ENCODE data around the gene ZNF208.
"Not testable (repeated sequence)": the region's sequence is repeated elsewhere in the genome, so short reads cannot be mapped to it uniquely, and the experiment has no call there.

ZNF208 gene

GRCh38 chr19:21921691-21922180, 89.0 kb downstream of the ZNF208 start:
- Histone ChIP-seq H3K4me1 (ENCODE audit: control insufficient read depth, insufficient read depth, low read length) (no peaks in the 10 kb centered on the region), H3K4me2 (ENCODE audit: low read length) (no peak overlapping the region), H3K9me3 (replicated peaks; ENCODE audit: low read length) (peaks cover 9% of the 10 kb centered on the region), H3K36me3 (ENCODE audit: insufficient read depth, low read length) (no peaks in the 10 kb centered on the region), H3K4me3 (ENCODE audit: low read length) (no peak overlapping the region), H3K9ac (ENCODE audit: low read depth, low read length) (no peak overlapping the region), H3K27me3 (ENCODE audit: control insufficient read depth, insufficient read depth, low read length) (no peaks in the 10 kb centered on the region)

- H3K36me3 ChIP-seq (ENCODE audit: insufficient read depth, low read length) = no peaks in the 10 kb centered on the region
- H3K9ac ChIP-seq (ENCODE audit: low read depth, low read length) = no peak overlapping the region
- H3K9me3 ChIP-seq (replicated peaks; ENCODE audit: low read length) = peaks cover 21% of the 10 kb centered on the region
- H3K4me3 ChIP-seq (ENCODE audit: low read length) = no peak overlapping the region
- H3K4me1 ChIP-seq (ENCODE audit: control insufficient read depth, insufficient read depth, low read length) = no peaks in the 10 kb centered on the region
- H3K4me2 ChIP-seq (ENCODE audit: low read length) = no peak overlapping the region
- H3K27me3 ChIP-seq (ENCODE audit: control insufficient read depth, insufficient read depth, low read length) = no peaks in the 10 kb centered on the region
Measured at GRCh38 chr19:21915411-21915810, 95.3 kb downstream of the ZNF208 start.

- Histone ChIP-seq H3K4me2 (ENCODE audit: low read length) (no peak overlapping the region), H3K4me1 (ENCODE audit: control insufficient read depth, insufficient read depth, low read length) (no peaks in the 10 kb centered on the region), H3K4me3 (ENCODE audit: low read length) (no peak overlapping the region), H3K9me3 (replicated peaks; ENCODE audit: low read length) (peaks cover 21% of the 10 kb centered on the region), H3K27me3 (ENCODE audit: control insufficient read depth, insufficient read depth, low read length) (no peaks in the 10 kb centered on the region), H3K36me3 (ENCODE audit: insufficient read depth, low read length) (no peaks in the 10 kb centered on the region), H3K9ac (ENCODE audit: low read depth, low read length) (no peak overlapping the region)
Measured at GRCh38 chr19:21912654-21913053, 98.1 kb downstream of the ZNF208 start.

- H3K9ac ChIP-seq (ENCODE audit: low read depth, low read length) = no peak overlapping the region
- H3K4me3 ChIP-seq (ENCODE audit: low read length) = no peak overlapping the region
- H3K4me1 ChIP-seq (ENCODE audit: control insufficient read depth, insufficient read depth, low read length) = no peaks in the 10 kb centered on the region
- peaks cover 12% of the 10 kb centered on the region for H3K9me3 ChIP-seq (replicated peaks; ENCODE audit: low read length)
- H3K36me3 ChIP-seq (ENCODE audit: insufficient read depth, low read length) = no peaks in the 10 kb centered on the region
- H3K4me2 ChIP-seq (ENCODE audit: low read length) = no peak overlapping the region
- H3K27me3 ChIP-seq (ENCODE audit: control insufficient read depth, insufficient read depth, low read length) = no peaks in the 10 kb centered on the region
Measured at GRCh38 chr19:21910318-21910717, 100.4 kb downstream of the ZNF208 start.

GRCh38 chr19:21908066-21908465, 102.7 kb downstream of the ZNF208 start:
- Histone ChIP-seq H3K4me1 (ENCODE audit: control insufficient read depth, insufficient read depth, low read length) (no peaks in the 10 kb centered on the region), H3K27me3 (ENCODE audit: control insufficient read depth, insufficient read depth, low read length) (no peaks in the 10 kb centered on the region), H3K9me3 (replicated peaks; ENCODE audit: low read length) (peaks cover 9% of the 10 kb centered on the region), H3K4me2 (ENCODE audit: low read length) (no peak overlapping the region), H3K9ac (ENCODE audit: low read depth, low read length) (no peak overlapping the region), H3K36me3 (ENCODE audit: insufficient read depth, low read length) (no peaks in the 10 kb centered on the region), H3K4me3 (ENCODE audit: low read length) (no peak overlapping the region)

- H3K4me1 ChIP-seq (ENCODE audit: control insufficient read depth, insufficient read depth, low read length) = no peaks in the 10 kb centered on the region
- H3K4me2 ChIP-seq (ENCODE audit: low read length) = no peak overlapping the region
- H3K9me3 ChIP-seq (replicated peaks; ENCODE audit: low read length) = peaks cover 9% of the 10 kb centered on the region
- H3K27me3 ChIP-seq (ENCODE audit: control insufficient read depth, insufficient read depth, low read length) = no peaks in the 10 kb centered on the region
- no peaks in the 10 kb centered on the region for H3K36me3 ChIP-seq (ENCODE audit: insufficient read depth, low read length)
- no peak overlapping the region for H3K9ac ChIP-seq (ENCODE audit: low read depth, low read length)
- no peak overlapping the region for H3K4me3 ChIP-seq (ENCODE audit: low read length)
Measured at GRCh38 chr19:21907516-21907915, 103.2 kb downstream of the ZNF208 start.

GRCh38 chr19:21902571-21902970, 108.2 kb downstream of the ZNF208 start:
- no peak overlapping the region for H3K4me2 ChIP-seq (ENCODE audit: low read length)
- H3K27me3 ChIP-seq (ENCODE audit: control insufficient read depth, insufficient read depth, low read length) = no peaks in the 10 kb centered on the region
- no peaks in the 10 kb centered on the region for H3K9me3 ChIP-seq (replicated peaks; ENCODE audit: low read length)
- no peaks in the 10 kb centered on the region for H3K4me1 ChIP-seq (ENCODE audit: control insufficient read depth, insufficient read depth, low read length)
- H3K36me3 ChIP-seq (ENCODE audit: insufficient read depth, low read length) = no peaks in the 10 kb centered on the region
- H3K4me3 ChIP-seq (ENCODE audit: low read length) = no peak overlapping the region
- no peak overlapping the region for H3K9ac ChIP-seq (ENCODE audit: low read depth, low read length)

- no peaks in the 10 kb centered on the region for H3K27me3 ChIP-seq (ENCODE audit: control insufficient read depth, insufficient read depth, low read length)
- no peak overlapping the region for H3K4me2 ChIP-seq (ENCODE audit: low read length)
- no peaks in the 10 kb centered on the region for H3K9me3 ChIP-seq (replicated peaks; ENCODE audit: low read length)
- no peak overlapping the region for H3K9ac ChIP-seq (ENCODE audit: low read depth, low read length)
- no peak overlapping the region for H3K4me3 ChIP-seq (ENCODE audit: low read length)
- no peaks in the 10 kb centered on the region for H3K36me3 ChIP-seq (ENCODE audit: insufficient read depth, low read length)
- H3K4me1 ChIP-seq (ENCODE audit: control insufficient read depth, insufficient read depth, low read length) = no peaks in the 10 kb centered on the region
Measured at GRCh38 chr19:21901861-21902260, 108.9 kb downstream of the ZNF208 start.

GRCh38 chr19:21900401-21900800, 110.3 kb downstream of the ZNF208 start:
- H3K9me3 ChIP-seq (replicated peaks; ENCODE audit: low read length) = no peaks in the 10 kb centered on the region
- no peak overlapping the region for H3K9ac ChIP-seq (ENCODE audit: low read depth, low read length)
- no peak overlapping the region for H3K4me3 ChIP-seq (ENCODE audit: low read length)
- no peaks in the 10 kb centered on the region for H3K4me1 ChIP-seq (ENCODE audit: control insufficient read depth, insufficient read depth, low read length)
- H3K4me2 ChIP-seq (ENCODE audit: low read length) = no peak overlapping the region
- H3K27me3 ChIP-seq (ENCODE audit: control insufficient read depth, insufficient read depth, low read length) = no peaks in the 10 kb centered on the region
- no peaks in the 10 kb centered on the region for H3K36me3 ChIP-seq (ENCODE audit: insufficient read depth, low read length)

- Histone ChIP-seq H3K4me3 (ENCODE audit: low read length) (no peak overlapping the region), H3K36me3 (ENCODE audit: insufficient read depth, low read length) (no peaks in the 10 kb centered on the region), H3K4me1 (ENCODE audit: control insufficient read depth, insufficient read depth, low read length) (no peaks in the 10 kb centered on the region), H3K9me3 (replicated peaks; ENCODE audit: low read length) (peaks cover 1% of the 10 kb centered on the region), H3K27me3 (ENCODE audit: control insufficient read depth, insufficient read depth, low read length) (no peaks in the 10 kb centered on the region), H3K9ac (ENCODE audit: low read depth, low read length) (no peak overlapping the region), H3K4me2 (ENCODE audit: low read length) (no peak overlapping the region)
Measured at GRCh38 chr19:21891086-21891485, 119.7 kb downstream of the ZNF208 start.

- not testable (repeated sequence) for H3K9me3 ChIP-seq (replicated peaks; ENCODE audit: low read length); H3K36me3 ChIP-seq (ENCODE audit: insufficient read depth, low read length); H3K4me3 ChIP-seq (ENCODE audit: low read length); H3K27me3 ChIP-seq (ENCODE audit: control insufficient read depth, insufficient read depth, low read length); H3K9ac ChIP-seq (ENCODE audit: low read depth, low read length); H3K4me1 ChIP-seq (ENCODE audit: control insufficient read depth, insufficient read depth, low read length); H3K4me2 ChIP-seq (ENCODE audit: low read length)
Measured at GRCh38 chr19:21890017-21890416, 120.7 kb downstream of the ZNF208 start.

- H3K4me3 ChIP-seq (ENCODE audit: low read length); H3K27me3 ChIP-seq (ENCODE audit: control insufficient read depth, insufficient read depth, low read length): not testable (repeated sequence)
Measured at GRCh38 chr19:21885516-21885915, 125.2 kb downstream of the ZNF208 start.

More at GRCh38 chr19:21885516-21885915, 125.2 kb downstream of the ZNF208 start:
- not testable (repeated sequence) for H3K4me2 ChIP-seq (ENCODE audit: low read length); H3K9me3 ChIP-seq (replicated peaks; ENCODE audit: low read length); H3K9ac ChIP-seq (ENCODE audit: low read depth, low read length); H3K36me3 ChIP-seq (ENCODE audit: insufficient read depth, low read length); H3K4me1 ChIP-seq (ENCODE audit: control insufficient read depth, insufficient read depth, low read length)

Data from skeletal muscle satellite cell (primary cell).